HG03520 (cell line): ENCODE measurements around the gene PHLDA2.

Experiments
- ATAC-seq: cut with Tn5 transposase; IDR thresholded peaks from one replicate; pipeline ENCODE4 v1.9.1; 2021; ENCODE audit warnings: mild to moderate bottlenecking, moderate library complexity; ENCODE audit not compliant: unreplicated experiment

Gene PHLDA2

DNA sequence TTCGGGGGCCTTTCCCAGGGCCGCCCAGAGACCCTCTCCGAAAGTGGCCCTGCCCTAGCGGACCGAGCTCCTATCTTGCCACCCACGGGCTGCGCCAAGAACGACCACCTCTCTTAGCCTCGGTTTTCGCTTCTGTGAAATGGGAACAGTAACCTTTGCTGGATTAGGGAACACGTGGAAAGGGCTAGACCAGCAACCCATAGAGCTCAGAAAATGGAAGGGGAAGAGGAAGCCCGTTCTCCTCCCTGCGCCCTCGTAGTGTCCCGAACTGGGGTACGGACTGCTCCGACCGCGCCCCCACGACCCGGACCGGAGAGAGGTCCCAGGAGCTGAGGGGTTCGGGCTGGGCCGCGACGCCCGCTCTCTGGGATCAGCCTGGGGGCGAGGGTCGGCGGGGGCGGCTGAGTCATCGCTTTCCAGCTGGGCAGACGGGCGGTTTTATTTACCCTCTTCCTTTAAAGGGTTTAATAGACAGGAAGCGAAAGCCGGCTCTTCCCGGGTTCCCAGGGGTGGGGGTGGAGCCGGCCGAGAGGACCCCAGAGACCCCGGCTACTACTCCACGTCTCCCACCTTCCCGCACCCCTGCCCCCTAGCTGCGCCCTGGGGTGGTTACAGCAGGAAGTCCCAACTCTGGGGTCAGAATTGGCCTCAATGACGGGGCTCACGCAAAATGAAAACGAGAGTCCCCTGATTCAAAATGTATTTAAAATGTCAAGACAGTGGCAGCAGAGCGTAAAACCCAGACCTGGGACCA, 907 bp upstream of the PHLDA2 start:
- no peak for ATAC-seq

DNA sequence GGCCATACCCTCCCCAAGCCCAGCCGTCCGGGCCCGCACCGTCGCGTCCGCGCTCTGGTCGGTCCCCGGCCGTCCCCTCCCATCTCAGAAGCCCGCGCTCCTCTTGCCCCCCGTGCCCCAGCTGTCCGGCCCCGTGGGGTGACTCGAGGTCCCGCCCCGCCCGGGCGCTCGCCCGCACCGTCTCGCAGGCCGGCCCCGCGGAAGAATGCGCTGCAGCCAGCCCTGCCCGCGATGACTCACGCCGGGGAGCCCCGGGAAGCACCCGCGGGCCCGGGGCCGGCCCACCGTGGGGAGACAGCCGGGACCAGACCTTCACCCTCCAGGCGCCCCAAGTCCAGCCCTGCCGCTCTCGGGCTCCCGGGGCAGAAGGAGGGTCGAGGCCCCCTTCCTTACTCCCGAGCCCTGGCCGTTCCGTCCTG, 320 bp upstream of the PHLDA2 start:
- ATAC-seq = no peak

DNA sequence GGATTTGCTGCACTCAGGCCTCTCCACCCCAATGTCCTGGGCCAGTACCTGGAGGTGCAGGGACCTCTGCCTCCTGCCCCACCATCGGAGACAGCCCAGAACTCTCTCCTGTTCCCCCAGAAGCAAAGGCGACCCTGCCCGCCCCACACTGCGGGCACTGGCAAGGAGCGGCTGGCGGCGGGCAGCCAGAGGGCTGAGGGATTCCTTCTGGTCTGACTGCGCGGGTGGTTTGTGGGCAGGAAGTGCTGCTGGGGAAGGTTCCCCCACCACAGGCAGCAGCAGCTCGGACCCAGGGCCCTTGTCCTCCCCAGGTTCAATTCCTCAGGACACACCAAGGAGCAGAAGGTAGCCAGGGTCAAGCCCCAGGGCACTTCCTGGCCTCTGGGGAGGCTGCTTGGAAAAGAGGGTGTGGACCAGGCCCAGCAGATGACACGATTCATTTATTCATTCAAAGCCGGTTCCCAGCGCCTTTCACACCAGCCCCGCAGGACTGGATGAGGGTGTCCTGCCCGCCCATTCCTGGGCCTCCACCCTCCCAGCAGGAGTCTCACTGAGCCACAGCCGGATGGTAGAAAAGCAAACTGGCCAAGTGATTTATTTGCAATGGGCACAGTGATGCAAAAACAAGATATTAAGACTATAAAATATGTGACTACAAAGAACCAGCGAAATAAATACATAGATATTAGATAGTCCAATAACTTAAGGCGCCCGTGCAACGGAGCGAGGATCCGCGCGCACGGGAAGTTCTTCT, 1.2 kb downstream of the PHLDA2 start:
- no peak for ATAC-seq

DNA sequence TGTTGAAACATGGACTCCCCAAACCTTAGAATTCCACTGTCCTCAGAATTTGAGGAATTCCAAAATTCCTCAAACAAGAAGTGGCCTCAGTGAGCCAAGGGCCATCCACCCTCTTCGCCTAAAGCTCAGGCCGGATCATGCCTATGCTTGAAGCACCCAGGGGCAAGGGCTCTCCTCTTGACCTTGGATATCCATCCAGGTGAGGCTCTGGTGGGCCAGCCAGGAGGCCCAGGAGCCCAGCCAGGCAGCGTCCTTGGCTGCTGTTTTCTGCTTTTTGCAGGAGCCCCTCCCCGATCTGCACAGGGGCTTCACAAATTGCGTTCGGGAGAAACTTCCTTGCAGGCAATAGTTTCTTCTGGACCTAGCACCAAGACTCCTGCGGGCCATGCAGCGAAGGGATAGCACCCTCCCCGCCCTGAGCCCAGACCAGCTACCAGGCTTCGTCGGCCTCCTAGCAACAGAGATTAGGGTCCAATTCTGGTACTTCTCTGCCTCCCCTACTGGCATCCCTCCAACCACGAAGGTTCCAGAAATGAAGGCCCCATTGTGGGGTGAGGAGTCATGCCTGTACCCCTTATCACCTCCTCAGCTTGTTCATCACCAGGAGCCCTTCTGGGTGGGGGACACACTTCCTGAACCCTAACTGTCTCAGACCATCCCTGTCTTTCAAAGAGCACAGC, 2.0 kb downstream of the PHLDA2 start:
- no peak for ATAC-seq

DNA sequence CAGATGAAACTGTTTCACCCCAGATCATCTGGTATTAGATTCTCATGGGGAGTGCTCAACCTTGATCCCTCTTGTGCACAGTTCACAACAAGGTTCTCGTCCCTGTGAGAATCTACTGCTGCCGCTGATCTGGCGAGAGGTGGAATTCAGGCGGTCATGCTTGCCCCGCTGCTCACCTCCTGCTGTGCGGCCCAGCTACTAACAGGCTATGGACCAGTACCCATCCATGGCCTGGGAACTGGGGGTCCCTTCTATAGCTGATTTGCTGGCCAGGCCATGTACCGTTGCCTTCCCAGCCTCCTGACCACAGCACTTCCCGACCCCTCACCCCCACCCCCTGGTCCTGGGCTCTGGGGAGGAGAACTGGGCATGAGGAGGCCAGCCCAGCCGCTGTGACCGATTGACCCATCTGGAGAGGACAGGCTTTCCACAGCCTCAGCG, 2.6 kb downstream of the PHLDA2 start:
- no peak for ATAC-seq

DNA sequence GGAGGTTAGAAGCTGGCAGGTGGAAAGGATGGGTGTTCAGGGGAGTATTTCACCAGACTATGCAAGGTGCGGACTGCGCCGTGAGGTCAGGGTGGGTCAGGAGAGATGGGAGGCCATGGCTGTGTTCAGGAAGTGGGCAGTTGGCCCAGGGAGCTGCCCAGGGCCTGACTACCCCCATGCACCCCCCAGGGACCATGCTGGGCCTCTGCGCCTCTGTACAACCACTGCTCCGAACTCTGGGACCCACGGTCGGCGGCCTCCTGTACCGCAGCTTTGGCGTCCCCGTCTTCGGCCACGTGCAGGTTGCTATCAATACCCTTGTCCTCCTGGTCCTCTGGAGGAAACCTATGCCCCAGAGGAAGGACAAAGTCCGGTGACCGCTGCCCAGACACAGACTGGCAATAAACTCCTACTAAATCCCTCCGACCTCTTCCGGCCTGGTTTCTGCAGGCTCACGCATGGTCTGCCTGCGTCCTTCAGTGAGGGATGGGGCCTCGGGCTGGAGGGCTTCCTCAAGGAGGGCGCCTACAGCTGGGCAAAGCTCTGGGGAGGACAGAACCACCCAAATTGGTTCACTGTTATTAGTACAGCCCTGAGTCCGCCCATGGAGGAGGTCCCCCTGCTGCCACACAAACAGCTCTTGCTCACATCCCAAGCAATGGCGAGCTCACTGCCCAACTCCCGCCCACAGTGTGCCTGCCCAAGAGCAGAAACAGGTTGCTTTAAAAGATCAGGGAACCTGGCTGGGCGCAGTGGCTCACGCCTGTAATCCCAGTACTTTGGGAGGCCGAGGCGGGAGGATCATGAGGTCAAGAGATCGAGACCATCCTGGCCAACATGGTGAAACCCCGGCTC, 4.2 kb downstream of the PHLDA2 start:
- ATAC-seq = no peak

DNA sequence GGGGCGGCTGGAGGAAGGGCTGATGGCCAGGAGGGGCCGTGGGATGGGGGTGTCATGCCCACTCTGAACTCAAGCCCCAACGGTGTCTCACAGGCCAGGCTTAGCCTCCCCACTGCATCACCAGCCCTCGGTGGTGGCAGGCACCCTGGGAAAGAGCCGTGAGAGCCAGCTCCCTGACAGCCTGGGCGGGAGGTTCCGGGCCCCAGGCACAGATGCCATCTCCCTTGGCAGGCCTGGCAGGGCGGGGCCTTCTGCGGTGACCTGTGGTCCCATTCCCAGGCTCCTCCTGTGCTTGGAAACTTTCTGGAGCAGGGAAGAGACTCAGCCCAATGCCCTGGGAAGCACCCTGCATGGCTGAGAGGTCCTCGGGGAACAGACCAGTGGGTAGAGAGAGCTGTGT, 4.8 kb downstream of the PHLDA2 start:
- no peak for ATAC-seq

DNA sequence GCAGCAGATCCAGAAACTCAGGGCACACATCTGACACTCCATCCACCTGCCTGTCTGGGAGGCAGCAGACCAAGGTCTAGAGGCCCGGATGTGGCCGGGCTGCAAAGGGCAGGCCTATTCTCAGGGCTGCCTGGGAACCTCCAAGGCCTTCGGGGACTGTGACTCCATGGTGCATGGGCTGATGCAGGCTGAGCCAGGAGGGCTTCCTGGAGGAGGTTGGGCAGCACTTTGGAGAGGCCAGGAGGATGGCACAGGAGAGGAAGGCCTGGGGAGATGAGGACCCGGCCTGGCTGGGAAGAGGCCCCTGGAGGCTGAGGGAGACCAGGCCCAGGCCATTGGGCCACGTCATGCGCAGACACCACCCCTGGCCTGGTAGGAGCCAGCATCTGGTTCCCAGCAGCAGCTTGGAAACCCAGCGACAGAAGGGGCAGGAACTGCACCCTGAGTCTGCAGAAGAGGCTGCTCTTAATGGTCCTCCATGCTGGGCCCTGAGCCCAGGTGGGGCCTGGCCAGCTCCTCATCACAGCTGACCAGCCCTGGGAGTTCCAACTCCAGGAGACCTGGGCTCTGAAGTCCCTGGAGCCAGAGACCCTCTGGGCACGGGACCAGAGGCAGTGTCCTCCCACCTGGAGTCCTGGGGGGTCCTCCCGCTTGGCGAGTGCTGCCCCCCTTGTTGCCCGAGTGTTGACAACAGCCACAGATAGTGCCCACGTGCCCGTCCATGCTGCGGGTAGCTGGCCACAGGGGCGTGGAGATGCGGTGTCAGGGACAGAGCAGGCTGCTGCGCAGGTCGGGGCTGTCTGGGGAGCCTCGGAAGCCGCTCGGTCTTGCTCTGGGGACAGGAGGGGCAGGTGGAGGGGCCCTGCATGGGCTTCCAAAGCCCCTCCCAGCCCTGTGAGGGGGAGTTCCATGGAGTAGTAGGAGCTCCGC, 5.5 kb downstream of the PHLDA2 start:
- no peak for ATAC-seq

DNA sequence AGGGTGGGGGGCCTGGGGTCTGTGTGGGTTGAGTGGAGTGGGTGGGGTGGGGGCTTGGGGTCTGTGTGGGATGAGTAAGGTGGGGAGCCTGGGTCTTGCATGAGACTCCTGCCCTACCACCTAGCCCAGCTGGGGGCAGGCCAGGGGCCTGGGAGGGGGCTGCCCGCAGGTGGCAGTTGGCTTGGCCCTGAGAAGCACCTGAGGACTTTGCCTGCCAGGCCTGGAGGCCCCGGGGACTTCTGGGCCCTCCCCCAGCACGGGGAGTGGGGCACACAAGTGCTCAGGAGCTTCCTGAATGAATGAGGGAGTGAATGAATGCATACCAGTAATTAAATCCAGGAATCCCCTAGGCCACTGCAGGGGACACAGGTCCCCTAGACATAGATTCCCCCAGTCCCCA, 6.6 kb downstream of the PHLDA2 start:
- ATAC-seq = no peak

DNA sequence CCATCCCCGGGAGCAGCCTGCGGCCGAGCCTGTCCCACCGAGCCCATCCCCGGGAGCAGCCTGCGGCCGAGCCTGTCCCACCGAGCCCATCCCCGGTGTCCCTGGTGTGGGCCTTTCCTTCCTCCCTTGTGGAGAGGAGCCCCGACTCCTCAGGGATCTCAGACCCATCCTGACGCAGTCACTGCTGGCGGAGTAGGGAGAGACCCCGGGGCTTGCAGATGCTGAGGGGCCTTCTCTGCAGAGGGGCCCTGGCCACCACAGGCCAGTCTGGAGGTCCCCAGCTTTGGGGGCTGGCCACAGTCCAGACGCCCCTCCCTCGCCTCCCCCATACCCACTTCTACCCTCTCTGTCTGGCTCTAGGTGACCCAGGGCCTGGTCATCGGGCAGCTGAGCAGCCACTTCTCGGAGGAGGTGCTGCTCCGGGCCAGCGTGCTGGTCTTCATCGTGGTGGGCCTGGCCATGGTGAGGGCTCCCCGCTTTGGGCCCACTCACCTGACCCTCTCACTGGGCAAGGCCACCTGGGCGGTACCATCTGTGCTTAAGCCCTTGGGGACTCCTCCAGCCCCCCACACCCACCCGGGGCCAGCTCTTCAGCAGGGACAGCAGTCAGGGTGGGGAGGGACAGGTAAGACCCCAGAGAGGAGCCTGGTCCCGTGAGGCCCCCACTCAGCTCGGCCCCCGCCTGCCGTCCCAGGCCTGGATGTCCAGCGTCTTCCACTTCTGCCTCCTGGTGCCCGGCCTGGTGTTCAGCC, 7.3 kb downstream of the PHLDA2 start:
- ATAC-seq = no peak

DNA sequence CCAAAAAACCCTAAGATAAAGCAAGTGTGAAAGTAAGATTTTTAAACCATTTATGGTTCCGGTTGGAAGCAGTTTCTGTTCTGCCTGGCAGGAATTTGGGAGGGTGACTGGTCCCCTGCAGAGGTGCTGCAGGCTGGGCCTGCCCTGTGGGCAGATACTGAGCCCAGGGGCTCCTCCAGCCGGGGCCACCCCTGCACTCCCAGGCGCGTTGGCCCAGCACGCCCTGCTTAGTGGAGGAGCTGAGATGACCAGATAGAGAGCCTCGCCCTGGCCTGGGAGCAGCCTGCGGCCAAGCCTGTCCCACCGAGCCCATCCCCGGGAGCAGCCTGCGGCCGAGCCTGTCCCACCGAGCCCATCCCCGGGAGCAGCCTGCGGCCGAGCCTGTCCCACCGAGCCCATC, 8.0 kb downstream of the PHLDA2 start:
- ATAC-seq = no peak

DNA sequence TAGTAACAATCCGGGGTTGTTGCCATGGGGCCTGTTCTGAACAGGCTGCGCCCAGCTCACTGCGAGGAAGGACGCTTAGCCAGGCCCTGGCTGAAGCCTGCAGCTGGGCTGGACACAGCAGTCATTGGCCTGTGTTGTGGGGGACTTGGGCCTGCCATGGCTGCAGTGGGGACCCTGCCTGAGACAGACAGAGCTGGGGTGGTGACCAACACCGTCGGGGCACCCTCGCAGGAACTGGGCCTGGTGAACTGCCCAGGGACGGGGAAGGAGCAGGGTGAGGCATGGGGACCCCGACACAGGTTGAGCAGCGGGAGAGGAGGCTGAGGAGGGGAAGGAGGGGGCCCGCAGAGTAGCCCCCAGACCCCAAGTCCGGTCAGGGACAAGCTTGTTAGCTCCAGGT, 8.9 kb downstream of the PHLDA2 start:
- no peak for ATAC-seq

DNA sequence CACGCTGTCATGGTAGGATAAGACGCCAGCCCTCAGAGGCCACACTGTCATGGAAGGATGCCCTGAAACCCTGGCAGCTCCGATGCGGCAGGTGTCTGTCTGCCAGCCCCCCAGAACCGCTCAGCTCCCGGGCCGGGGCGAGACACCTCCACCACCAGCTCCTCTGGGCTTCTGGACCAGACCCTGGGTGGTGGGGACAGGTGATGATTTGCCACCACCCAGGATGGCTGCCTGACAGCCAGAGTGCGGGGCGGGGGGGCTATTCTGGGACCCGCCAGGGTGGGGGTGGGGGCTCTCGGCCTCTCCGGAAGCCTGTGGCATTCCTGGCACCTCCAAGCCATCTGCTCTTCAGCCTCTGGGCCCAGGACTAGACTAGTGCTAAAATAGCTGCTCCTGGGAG, 9.4 kb downstream of the PHLDA2 start:
- ATAC-seq = no peak

DNA sequence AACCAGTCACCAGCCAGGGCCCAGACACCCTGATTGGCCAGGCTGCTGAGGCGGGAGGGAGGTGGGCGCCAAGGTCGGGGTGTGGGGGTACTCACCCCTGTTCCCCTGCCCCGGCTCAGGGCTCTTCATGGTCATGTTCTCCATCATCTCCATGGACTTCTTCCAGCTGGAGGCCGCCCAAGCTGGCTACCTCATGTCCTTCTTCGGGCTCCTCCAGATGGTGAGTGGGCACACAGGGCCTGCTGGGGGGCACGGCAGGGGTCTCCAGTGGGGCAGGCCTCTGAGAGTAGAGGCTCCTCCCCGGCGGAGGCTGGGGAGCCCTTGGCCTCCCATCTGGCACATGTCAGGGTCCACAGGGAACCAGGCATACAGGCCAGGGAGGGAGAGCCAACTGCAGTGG, 10.0 kb downstream of the PHLDA2 start:
- no peak for ATAC-seq

DNA sequence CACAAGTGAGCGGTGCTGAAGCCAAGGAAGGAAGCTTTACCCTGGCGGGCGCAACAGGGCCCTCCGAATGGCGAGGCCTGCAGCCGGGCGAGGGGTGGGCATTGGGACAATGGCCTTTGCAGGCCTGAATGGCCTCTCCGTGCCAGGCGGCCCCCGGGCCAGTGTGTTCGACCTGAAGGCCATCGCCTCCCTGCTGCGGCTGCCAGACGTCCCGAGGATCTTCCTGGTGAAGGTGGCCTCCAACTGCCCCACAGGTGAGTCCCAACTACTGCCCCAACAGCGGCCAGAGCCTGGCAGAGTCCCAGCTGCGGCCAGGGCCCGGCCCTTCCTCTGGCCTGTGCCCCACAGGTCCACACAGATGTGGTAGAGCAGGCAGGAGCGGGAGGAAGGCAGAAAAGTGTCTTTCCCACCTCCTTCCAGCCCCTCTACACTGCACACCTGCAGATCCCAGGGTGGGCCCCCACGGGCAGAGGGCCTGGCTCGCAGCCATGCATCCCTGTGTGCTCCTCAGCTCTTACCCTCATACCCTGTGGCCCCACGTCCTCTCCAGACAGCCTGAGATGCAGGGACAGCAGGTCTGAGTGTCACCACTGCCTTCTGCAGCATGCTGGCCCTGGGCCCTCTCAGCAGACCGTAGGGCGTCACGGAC, 11.3 kb downstream of the PHLDA2 start:
- ATAC-seq = no peak

DNA sequence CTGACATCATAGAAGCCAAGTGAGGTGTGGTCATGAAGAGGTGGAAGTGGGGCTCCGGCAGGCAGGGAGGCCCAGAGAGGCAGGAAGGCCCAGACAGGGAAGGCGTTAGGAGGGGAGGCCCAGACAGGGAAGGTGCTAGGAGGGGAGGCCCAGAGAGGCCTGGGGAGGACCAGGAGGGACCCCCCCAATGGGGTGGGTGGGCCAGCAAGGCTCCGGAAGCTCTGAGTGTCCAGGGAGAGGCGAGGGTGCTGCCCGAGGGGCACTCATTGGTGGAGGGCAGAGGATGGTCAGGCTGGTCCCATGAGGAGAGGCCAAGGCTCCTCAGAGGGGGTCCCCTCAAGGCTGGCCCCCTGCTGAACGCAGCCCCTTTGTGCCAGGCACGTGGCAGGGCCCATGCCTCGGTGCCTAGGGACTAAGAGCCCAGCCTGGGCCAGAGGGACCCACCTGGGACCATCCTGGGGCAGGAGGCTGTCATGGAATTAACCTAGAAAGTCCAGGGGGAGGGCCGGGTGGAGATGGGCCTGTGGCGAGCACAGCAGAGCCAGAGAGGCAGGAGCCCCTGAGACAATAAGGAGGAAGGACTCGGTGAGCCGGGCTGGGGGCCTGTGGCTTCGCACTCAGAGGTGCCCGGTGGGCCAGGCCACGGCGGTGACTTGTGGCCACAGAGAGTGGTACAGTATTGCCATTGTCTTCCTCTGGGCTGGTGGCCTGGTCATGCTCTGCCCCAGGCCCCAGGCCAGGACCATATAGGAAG, 12.2 kb downstream of the PHLDA2 start:
- no peak for ATAC-seq

DNA sequence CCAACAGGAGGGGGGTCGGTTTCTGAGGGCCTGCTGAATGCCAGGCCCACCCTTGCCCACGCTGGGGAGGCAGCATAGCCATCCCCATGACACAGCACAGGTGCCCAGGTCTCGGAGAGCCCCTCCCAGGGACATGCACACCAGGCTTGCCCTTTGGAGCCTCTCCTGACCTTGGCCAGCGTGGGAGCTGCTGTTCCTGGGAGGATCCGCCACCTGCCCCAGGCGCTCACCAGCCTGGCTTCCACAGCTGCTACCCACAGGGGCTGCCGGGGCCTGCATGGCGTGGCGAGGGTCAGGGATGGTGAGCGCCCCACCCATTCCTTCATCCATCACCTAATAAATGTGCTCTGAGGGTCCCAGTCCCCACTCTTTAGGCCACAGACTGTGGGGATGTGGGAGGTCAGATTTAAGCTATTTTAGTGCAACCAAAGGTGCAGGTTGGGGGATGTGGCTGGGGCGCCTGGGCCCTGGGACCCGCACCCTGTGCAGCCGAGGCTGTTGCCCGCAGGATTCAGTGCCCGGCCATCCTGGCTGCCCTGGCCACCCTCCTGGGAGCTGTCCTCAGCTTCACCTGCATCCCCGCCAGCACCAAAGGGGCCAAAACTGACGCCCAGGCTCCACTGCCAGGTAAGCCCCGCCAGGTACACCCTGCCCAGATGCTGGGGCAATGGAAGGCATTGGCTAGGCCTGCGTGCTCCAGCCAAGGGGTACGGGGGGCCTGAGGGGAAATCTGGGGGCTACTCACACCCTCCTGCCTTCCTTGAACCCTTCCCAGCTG, 12.9 kb downstream of the PHLDA2 start:
- no peak for ATAC-seq
